B cell (primary cell): ENCODE measurements around the gene PARP8.
A peak's percentile ranks its signal among the peaks of the same experiment; 100 is the strongest.

ENCODE experiments used
- CTCF ChIP-seq: fragments of 200-600 bp; IDR thresholded peaks from one replicate; pipeline ENCODE4 v1.8.0; 2022; ENCODE audit warnings: antibody characterized with exemption, mild to moderate bottlenecking
- EZH2 ChIP-seq: IDR thresholded peaks from 2 replicates; pipeline ENCODE4 v1.6.1; 2012; ENCODE audit warnings: borderline replicate concordance, low read depth, mild to moderate bottlenecking, moderate library complexity, low read length; ENCODE audit not compliant: insufficient read depth, poor library complexity, severe bottlenecking

GRCh38 chr5:50751064-50751657, 84.7 kb downstream of the PARP8 start:
- TF ChIP-seq CTCF (peak; percentile 92), EZH2 (no peak)
